PFSK-1 (cell line): ENCODE data around the gene MAP3K3.

Source experiments
- FOXP2 ChIP-seq: optimal IDR thresholded peaks from 2 replicates; pipeline ENCODE3; 2011; ENCODE audit warnings: borderline replicate concordance, control low read depth, inconsistent platforms; ENCODE audit not compliant: insufficient read depth; ENCODE audit errors: extremely low read length, extremely low read depth
- POLR2AphosphoS5 ChIP-seq: IDR thresholded peaks from 2 replicates; pipeline ENCODE4 v1.6.1; 2012; ENCODE audit warnings: low read depth, mild to moderate bottlenecking, control low read depth, low read length, moderate library complexity
- REST ChIP-seq, 2 experiments: IDR thresholded peaks; 2 replicates each; pipeline versions ENCODE4 v1.6.1 to v1.8.0; 2011 to 2012; ENCODE audit warnings: low read depth in 2 of 2, low read length in 2 of 2, control low read depth in 1 of 2, inconsistent platforms in 1 of 2, mild to moderate bottlenecking in 1 of 2, moderate library complexity in 1 of 2; ENCODE audit not compliant: insufficient read depth in 1 of 2
- SIN3A ChIP-seq: IDR thresholded peaks from 2 replicates; pipeline ENCODE4 v1.6.1; 2012; ENCODE audit warnings: mild to moderate bottlenecking, low read length, moderate library complexity, borderline replicate concordance; ENCODE audit not compliant: insufficient read depth

- TF ChIP-seq POLR2AphosphoS5 = no peak
- TF ChIP-seq SIN3A = no peak
- TF ChIP-seq FOXP2 = no peak
- TF ChIP-seq REST (IDR thresholded peaks at IDR 0.05; ENCODE audit: insufficient read depth in 1 of 2, low read depth in 2 of 2, low read length in 2 of 2) = no peak
Measured at GRCh38 chr17:63611354-63611753, 10.9 kb upstream of the MAP3K3 start.
